Mucosa of descending colon (tissue), 3 donors: ENCODE measurements around the gene FCRL4. TPM values are rescaled to one million over a fixed set of nuclear protein-coding genes. Genes with fewer than 3 reads are reported as not detected.

Source experiments
- ATAC-seq: fragments of 200-7000 bp; cut with Tn5 transposase; one replicate; pipeline ENCODE4 v1.9.1; 2020; ENCODE audit warnings: mild to moderate bottlenecking, moderate library complexity
- DNase-seq, 3 donors: peaks; one replicate each; pipeline ENCODE4 v3.0.0-alpha.2; 2020
- H3K36me3 ChIP-seq: fragments of 200-600 bp; one replicate; pipeline ENCODE4 v1.8.0; 2021; ENCODE audit warnings: low read depth, mild to moderate bottlenecking
- H3K4me1 ChIP-seq: fragments of 200-600 bp; one replicate; pipeline ENCODE4 v1.8.0; 2021; ENCODE audit warnings: low read depth, mild to moderate bottlenecking
- H3K4me3 ChIP-seq: fragments of 200-600 bp; one replicate; pipeline ENCODE4 v1.8.0; 2021; ENCODE audit warnings: mild to moderate bottlenecking
- H3K9me3 ChIP-seq: fragments of 200-600 bp; one replicate; pipeline ENCODE4 v1.8.0; 2021; ENCODE audit warnings: mild to moderate bottlenecking
- CTCF ChIP-seq: fragments of 200-600 bp; IDR thresholded peaks from one replicate; pipeline ENCODE4 v1.8.0; 2022; ENCODE audit warnings: antibody characterized with exemption, mild to moderate bottlenecking
- intact Hi-C, 2 donors: fragments of 100-400 bp; cut with DNase I in 1 of 2; cut with micrococcal nuclease in 1 of 2; formaldehyde crosslinking; loops; one replicate each; pipeline versions ENCODE4 v1.11.0 to v1.11.1; 2022; cut with DNase I, micrococcal nuclease
- total RNA-seq, 3 donors: library from RNA; stranded (reverse); fragmentation: NEBNext Ultra II Directional in 2 of 3; extraction: Animal tissue kit (Norgen Biotek cat#: 25700) in 2 of 3; gene quantifications; one replicate each; pipeline versions ENCODE4 v1.2.1 to v1.2.4, GENCODE V29; 2021 to 2023
- donor health status: DM: no; HTN: no; CAD: no; lungs with moderate emphysema.
- donor health status: DM: no; HTN: no; CAD: no.
- donor health status: DM: no; HTN: yes; CAD: no.

The FCRL4 gene
- total RNA-seq, 3 donors from 2014 or later = 0.09 to 0.12 TPM; not detected in 1

GRCh38 chr1:157626099-157626498 is 28.2 kb upstream of the FCRL4 start:
- ATAC-seq (peak; percentile 61), DNase-seq (peak in 2 of 3 donors; percentile 23 to 66)
- TF ChIP-seq CTCF = no peak
- H3K9me3 ChIP-seq = no peaks in the 10 kb centered on the region
- intact Hi-C loops = no loop called here
- H3K4me1 ChIP-seq = no peaks in the 10 kb centered on the region
- H3K36me3 ChIP-seq = no peaks in the 10 kb centered on the region
- H3K4me3 ChIP-seq = no peak overlapping the region

- Histone ChIP-seq H3K36me3 (no peaks in the 10 kb centered on the region), H3K4me3 (no peak overlapping the region), H3K4me1 (no peaks in the 10 kb centered on the region), H3K9me3 (no peaks in the 10 kb centered on the region)
- TF ChIP-seq CTCF = no peak
- ATAC-seq (no peak), DNase-seq (no peak)
- intact Hi-C loops = no loop called here
Measured at GRCh38 chr1:157624471-157624870, 26.6 kb upstream of the FCRL4 start.

- no peak for TF ChIP-seq CTCF
- H3K36me3 ChIP-seq = no peaks in the 10 kb centered on the region
- intact Hi-C loops = no loop called here
- H3K4me3 ChIP-seq = no peak overlapping the region
- H3K4me1 ChIP-seq = no peaks in the 10 kb centered on the region
- DNase-seq (no peak), ATAC-seq (no peak)
- H3K9me3 ChIP-seq = no peaks in the 10 kb centered on the region
Measured at GRCh38 chr1:157622471-157622870, 24.6 kb upstream of the FCRL4 start.

GRCh38 chr1:157618190-157618589 is 20.3 kb upstream of the FCRL4 start:
- intact Hi-C loops = no loop called here
- DNase-seq = no peak
- no peaks in the 10 kb centered on the region for H3K9me3 ChIP-seq
- no peak overlapping the region for H3K4me3 ChIP-seq
- no peak for ATAC-seq
- no peaks in the 10 kb centered on the region for H3K4me1 ChIP-seq
- no peak for TF ChIP-seq CTCF
- no peaks in the 10 kb centered on the region for H3K36me3 ChIP-seq

GRCh38 chr1:157600236-157600635 is 2.4 kb upstream of the FCRL4 start:
- H3K9me3 ChIP-seq = no peaks in the 10 kb centered on the region
- intact Hi-C loops = no loop called here
- no peak overlapping the region for H3K4me3 ChIP-seq
- DNase-seq (no peak), ATAC-seq (no peak)
- TF ChIP-seq CTCF = no peak
- no peaks in the 10 kb centered on the region for H3K4me1 ChIP-seq
- no peaks in the 10 kb centered on the region for H3K36me3 ChIP-seq

DNA sequence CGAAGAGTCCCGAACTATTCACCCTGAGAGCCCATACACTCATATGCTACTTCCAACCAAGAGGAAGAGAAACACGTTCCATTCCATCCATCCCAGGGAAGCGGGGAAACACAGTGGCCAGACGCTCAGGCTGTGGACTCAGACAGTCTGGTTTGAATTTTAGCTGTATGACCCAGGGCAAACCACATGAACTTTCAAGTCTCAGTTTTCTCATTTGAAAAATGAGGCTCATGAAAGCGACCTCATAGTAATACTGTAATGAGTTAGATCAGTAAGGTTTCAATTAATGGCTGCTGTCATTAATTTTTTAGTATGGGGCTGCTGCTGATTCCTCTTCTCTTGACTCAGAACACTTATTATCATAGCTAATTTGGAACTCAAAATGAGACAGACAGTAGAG is 1.5 kb downstream of the FCRL4 start:
- ATAC-seq = no peak
- Histone ChIP-seq H3K4me3 (no peak overlapping the region), H3K4me1 (no peaks in the 10 kb centered on the region), H3K36me3 (no peaks in the 10 kb centered on the region), H3K9me3 (no peaks in the 10 kb centered on the region)
- no peak for TF ChIP-seq CTCF
- intact Hi-C loops = no loop called here
- DNase-seq = no peak
